Measurements from ENCODE around the gene DLGAP1. TPM values are rescaled to one million over a fixed set of nuclear protein-coding genes. Genes with fewer than 3 reads are reported as not detected.

Gene DLGAP1
- total and polyA plus RNA-seq, 2 experiments from 2014 or later: 17.0 to 48.5 TPM

DNA sequence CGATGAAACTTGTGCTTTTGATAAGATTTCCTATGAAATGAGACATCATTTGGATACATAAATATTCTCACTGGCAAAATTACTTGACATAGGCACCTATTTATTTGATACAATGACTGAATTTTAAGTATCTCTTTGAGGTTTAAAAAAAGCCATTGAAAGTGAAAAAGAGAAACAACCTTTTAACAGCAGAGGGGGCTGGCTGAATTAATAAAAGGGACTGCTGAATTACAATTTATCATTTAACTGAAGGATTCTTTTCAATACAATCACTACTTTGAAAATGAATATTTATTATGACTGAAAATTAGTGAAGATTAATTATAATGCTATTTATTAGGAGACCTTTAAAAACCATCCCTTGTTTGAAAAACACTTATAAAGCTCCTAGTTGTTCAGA is 335.3 kb downstream of the DLGAP1 start:
- no peaks in the 10 kb centered on the region for H3K79me2 ChIP-seq (replicated peaks; ENCODE audit: insufficient read depth)
- H3K4me3 ChIP-seq: peak overlapping the region; percentile 11
- peaks cover 48% of the 10 kb centered on the region for H3K36me3 Mint-ChIP-seq (ENCODE audit: low read depth)
- peaks cover 75% of the 10 kb centered on the region for H3K4me1 Mint-ChIP-seq
- no peaks in the 10 kb centered on the region for H3K27me3 ChIP-seq (ENCODE audit: insufficient read depth)
- H3K9me3 Mint-ChIP-seq: peaks cover 28% of the 10 kb centered on the region
- H3K27ac Mint-ChIP-seq: peak overlapping the region; percentile 89
- TF ChIP-seq POLR2AphosphoS5 (IDR thresholded peaks at IDR 0.05; ENCODE audit: low read depth) (no peak), NANOG (IDR thresholded peaks at IDR 0.05; ENCODE audit: borderline replicate concordance) (no peak), STAT1 (IDR thresholded peaks at IDR 0.05; ENCODE audit: unreplicated experiment) (no peak), ZNF114 (CRISPR knock-in tag; IDR thresholded peaks at IDR 0.05) (no peak), ZNF331 (CRISPR knock-in tag; IDR thresholded peaks at IDR 0.05; ENCODE audit: low read depth) (no peak), CREB1 (CRISPR knock-in tag; IDR thresholded peaks at IDR 0.05; ENCODE audit: low read depth) (no peak), JUNB (IDR thresholded peaks at IDR 0.05; ENCODE audit: unreplicated experiment) (no peak), ZNF462 (CRISPR knock-in tag; IDR thresholded peaks at IDR 0.05) (no peak), CTCF (conservative IDR thresholded peaks at IDR 0.05; ENCODE audit: low read depth in 2 of 2) (no peak; a peak in 2 of 4 replicates), EZH2phosphoT487 (IDR thresholded peaks at IDR 0.05; ENCODE audit: unreplicated experiment) (no peak), EZH2 (IDR thresholded peaks at IDR 0.05; ENCODE audit: low read depth, unreplicated experiment) (no peak)
- TF ChIP-seq, protein P1, sequence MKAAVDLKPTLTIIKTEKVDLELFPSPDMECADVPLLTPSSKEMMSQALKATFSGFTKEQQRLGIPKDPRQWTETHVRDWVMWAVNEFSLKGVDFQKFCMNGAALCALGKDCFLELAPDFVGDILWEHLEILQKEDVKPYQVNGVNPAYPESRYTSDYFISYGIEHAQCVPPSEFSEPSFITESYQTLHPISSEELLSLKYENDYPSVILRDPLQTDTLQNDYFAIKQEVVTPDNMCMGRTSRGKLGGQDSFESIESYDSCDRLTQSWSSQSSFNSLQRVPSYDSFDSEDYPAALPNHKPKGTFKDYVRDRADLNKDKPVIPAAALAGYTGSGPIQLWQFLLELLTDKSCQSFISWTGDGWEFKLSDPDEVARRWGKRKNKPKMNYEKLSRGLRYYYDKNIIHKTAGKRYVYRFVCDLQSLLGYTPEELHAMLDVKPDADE (IDR thresholded peaks at IDR 0.05): no peak
- TF ChIP-seq, protein P2, sequence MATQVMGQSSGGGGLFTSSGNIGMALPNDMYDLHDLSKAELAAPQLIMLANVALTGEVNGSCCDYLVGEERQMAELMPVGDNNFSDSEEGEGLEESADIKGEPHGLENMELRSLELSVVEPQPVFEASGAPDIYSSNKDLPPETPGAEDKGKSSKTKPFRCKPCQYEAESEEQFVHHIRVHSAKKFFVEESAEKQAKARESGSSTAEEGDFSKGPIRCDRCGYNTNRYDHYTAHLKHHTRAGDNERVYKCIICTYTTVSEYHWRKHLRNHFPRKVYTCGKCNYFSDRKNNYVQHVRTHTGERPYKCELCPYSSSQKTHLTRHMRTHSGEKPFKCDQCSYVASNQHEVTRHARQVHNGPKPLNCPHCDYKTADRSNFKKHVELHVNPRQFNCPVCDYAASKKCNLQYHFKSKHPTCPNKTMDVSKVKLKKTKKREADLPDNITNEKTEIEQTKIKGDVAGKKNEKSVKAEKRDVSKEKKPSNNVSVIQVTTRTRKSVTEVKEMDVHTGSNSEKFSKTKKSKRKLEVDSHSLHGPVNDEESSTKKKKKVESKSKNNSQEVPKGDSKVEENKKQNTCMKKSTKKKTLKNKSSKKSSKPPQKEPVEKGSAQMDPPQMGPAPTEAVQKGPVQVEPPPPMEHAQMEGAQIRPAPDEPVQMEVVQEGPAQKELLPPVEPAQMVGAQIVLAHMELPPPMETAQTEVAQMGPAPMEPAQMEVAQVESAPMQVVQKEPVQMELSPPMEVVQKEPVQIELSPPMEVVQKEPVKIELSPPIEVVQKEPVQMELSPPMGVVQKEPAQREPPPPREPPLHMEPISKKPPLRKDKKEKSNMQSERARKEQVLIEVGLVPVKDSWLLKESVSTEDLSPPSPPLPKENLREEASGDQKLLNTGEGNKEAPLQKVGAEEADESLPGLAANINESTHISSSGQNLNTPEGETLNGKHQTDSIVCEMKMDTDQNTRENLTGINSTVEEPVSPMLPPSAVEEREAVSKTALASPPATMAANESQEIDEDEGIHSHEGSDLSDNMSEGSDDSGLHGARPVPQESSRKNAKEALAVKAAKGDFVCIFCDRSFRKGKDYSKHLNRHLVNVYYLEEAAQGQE (IDR thresholded peaks at IDR 0.05; ENCODE audit: unreplicated experiment): no peak
- peaks cover 10% of the 10 kb centered on the region for H3K27me3 Mint-ChIP-seq (ENCODE audit: insufficient read depth, low read depth, poor library complexity)
- H3K9me2 ChIP-seq (ENCODE audit: insufficient read depth): peaks cover 5% of the 10 kb centered on the region; the same call in 1 of the 2 replicates
- no peaks in the 10 kb centered on the region for H4K20me1 ChIP-seq (replicated peaks; ENCODE audit: insufficient read depth)
- H3K4me2 ChIP-seq: peak overlapping the region; percentile 41
- ATAC-seq (no peak), DNase-seq (ENCODE audit: low spot score) (no peak)
- H2AFZ ChIP-seq: no peak overlapping the region
- H3K4me1 ChIP-seq (ENCODE audit: insufficient read depth): peaks cover 56% of the 10 kb centered on the region
- H3K36me3 ChIP-seq (ENCODE audit: insufficient read depth): no peaks in the 10 kb centered on the region
- peak overlapping the region; percentile 88 for H3K27ac ChIP-seq (ENCODE audit: low read depth)
- peak overlapping the region; percentile 16; the same call in 1 of the 3 replicates for H3K4me3 Mint-ChIP-seq
- no peaks in the 10 kb centered on the region for H3F3A ChIP-seq (replicated peaks; ENCODE audit: low read depth)

Data from GM23338 (cell line).